GM21526 (cell line): ENCODE results near the gene CD38.
A peak's percentile ranks its signal among the peaks of the same experiment; 100 is the strongest.
"Not testable (repeated sequence)": the region's sequence is repeated elsewhere in the genome, so short reads cannot be mapped to it uniquely, and the experiment has no call there.

ENCODE experiments used
- ATAC-seq: cut with Tn5 transposase; IDR thresholded peaks from one replicate; pipeline ENCODE4 v1.9.1; 2021; ENCODE audit warnings: moderate library complexity; ENCODE audit not compliant: unreplicated experiment, low FRiP score

Gene CD38

DNA sequence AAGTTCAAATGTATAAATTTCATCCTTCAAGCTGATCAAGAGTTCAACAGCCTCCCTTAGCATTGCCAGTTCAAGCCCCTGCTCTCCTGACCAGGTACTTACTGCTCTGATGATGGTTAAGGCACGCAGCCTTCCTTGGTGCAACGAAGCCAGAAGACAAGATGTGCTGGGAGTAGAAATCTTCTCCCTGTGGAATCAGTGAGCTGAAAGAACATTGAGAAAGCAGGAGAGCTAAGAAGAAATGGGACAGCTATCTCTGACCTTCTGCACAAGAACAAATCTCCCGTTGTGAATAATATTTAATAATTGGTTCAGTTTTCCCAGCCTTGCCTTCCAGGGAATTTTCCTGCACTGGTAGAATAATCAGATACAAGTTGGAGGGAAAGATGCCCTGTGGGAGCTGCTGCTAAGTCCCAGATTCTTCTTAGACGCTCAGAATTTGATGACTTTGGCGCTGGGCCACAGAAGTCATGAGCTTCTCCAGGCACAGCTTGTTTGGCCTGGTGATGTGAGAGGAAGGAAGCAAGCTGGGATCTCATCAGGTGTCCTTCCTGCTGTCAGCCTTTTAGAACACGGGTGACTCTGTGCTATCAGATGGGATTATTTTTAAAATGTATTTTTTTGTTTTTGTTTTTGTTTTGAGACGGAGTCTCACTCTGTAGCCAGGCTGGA is 77.8 kb downstream of the CD38 start:
- no peak for ATAC-seq

DNA sequence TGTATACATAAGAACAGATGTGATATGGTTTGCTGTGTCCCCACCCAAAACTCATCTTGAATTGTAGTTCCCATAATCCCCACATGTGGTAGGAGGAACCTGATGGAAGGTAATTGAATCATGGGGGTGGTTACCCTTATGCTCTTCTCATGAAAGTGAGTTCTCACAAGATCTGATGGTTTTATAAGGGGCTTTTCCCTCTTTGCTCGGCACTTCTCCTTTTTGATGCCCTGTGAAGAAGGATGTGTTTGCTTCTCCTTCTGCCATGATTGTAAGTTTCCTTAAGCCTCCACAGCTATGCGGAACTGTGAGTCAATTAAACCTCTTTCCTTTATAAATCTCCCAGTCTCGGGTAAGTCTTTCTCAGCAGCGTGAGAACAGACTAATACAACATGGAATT is 83.1 kb downstream of the CD38 start:
- ATAC-seq: not testable (repeated sequence)

DNA sequence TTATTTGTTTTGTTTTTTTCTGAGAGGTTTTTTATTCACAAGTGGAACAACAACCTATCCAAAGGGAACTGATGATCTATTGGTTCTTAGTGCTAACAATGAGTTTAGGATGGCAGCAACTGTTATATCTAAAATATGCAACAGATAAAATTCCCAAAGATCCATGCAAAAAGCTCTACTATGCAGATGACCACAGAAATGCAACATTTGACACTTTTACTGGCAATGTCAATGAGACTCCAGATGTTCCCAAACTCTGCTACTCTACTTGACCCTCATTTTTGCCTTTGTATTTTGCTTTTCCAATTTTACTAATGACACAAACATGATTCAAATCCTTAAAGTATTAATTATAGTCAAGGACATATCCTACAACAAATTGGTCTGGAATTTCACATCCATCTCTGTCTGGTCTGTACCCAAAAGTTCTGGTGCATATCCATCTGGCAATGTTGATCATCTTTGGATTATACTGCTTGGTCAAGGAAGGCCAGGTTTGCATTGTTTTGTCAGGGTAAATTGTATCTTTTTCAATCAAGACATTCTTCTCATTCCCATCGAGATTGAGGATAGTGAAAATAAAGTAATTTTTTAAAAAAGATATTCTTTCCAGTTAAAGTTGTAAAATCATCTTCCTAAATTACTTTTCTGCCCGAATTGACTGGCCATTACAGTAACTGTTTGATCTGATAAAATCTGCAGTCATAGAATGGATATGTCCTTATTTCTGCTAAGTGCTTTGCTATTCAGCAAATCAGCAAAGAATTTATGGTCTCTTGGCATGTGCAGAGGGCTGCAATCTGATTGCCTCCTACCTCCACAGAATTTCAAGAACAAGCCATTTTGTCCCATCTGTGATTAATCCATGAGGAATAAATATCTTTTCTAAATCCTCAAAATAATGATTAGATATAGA is 86.8 kb downstream of the CD38 start:
- ATAC-seq: no peak

DNA sequence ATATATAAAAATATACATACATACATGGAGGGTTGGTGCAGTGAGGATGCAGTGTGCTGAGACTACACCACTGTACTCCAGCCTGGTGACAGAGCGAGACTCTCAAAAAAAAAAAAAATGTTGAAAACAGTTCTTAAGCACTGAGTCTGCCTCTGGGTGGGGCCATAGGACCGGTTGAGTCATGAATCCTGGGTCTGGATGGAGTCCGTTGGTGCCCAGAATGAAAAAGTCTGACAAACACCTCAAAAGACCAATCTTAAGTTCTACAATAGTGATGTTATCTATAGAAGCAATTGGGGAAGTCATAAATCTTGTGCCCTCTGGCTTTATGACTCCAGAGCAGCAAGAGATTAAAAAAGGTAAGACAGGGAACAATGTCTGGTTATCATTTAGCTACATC is 90.0 kb downstream of the CD38 start:
- no peak for ATAC-seq

DNA sequence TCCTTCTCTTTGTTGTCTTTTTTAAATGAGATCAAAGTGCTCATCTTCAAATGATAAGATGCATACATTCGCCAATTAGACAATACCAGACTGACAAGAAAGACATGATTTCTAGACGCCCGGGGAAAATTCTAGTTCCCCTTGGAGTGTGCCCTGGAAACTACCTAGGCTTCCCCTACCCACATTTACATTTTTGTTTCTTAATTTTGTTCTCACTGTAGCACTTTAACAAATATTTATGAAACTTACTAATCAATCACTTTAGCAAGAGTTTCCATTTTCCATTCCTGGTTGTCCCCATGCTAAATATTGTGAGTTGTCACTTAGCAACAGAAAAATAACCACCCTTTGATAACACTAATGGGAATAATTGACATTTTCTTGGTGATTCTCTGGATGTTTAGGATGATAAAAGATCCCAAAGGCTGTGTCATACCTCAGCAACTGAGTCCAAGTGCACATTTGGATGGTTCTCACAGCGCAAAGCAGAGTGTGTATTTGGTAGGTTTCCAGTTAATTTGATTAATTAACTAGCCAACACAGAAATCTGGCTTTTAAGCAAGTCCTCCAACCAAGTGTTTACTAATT is 90.8 kb downstream of the CD38 start:
- ATAC-seq: no peak

DNA sequence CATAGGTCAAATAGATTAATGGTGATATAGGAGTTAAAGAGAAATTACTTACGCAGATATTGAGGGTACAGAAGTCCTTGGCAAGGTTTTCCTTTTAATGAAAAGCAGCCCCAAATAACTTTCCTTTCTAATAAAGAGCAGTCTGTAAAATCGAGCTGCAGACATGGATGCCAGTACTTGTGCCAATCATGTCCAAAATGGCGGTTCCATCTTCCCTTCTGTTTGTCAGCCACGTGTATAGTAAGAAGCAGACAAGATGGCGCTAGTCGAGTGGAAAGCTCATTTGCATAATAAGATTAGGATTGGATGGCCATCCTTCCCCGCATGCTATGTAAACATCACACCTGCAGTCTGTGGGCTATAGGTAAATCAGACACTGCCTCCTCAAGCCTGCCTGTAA is 92.0 kb downstream of the CD38 start:
- no peak for ATAC-seq

DNA sequence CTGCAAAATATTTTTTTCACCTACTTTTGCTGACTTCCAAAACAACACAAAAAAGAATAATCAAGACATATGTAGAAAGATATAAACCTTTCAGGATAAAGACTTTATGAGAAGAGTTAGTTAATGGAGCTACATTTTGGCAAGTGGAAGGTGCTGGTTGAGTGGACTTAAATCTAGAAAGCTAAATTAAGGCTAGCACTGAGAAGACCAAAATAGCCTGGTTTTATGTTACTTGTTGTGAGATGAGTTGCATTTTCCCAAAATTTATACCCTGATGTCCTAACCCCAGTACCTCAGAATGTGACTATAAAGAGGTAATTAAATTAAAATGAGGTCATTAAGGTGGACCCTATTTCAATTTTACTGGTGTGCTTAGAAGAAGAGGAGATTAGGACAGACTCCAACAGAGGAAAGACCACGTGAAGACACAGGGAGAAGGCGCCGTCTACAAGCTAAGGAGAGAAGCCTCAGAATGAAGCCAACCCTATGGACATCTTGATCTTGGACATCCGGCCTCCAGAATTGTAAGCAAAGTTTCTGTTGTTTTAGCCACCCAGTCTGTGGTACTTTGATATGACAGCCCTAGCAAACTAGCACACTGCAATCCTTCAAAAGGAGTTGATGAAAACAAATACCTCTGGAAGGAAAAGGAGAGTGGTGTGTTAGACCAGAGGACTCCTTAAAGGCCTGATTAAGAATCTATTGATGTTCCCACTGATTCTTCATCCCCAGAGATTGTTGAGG is 93.0 kb downstream of the CD38 start:
- ATAC-seq: no peak

DNA sequence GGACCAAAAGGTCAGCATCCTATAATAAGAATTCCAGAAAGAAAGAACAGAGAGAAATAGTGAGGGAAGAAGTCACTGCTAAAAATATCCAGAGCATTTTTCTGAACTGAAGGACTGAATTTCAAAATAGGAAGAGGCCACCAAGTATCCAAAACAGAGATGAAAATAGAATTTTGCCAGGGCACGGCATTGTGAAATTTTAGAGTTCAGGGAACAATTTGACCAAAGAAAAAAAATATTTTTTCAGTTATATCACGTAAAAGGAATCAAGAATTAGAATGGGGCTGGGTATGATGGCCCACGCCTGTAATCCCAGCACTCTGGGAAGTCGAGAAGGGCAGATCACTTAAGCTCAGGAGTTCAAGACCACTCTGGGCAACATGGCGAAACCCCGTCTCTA is 95.0 kb downstream of the CD38 start:
- ATAC-seq: no peak

DNA sequence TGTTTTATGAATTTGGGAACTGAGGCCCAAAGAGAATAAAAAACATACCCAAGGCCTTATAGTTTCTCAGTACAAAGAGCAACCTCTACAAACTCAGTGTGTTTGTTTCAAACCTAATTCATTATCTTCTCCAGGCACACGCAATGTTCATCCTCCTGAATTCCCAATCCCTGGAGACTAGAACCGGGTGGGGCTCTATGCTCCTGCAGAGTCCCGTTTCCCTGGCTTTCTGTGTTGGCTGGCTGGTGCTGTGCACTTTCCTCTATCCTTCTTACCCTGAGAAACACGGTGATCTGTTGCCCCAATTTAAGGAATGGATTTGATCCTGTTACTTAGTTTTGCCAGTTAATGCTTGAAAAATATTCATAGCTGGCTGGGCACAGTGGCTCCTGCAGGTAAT is 96.5 kb downstream of the CD38 start:
- ATAC-seq: no peak

DNA sequence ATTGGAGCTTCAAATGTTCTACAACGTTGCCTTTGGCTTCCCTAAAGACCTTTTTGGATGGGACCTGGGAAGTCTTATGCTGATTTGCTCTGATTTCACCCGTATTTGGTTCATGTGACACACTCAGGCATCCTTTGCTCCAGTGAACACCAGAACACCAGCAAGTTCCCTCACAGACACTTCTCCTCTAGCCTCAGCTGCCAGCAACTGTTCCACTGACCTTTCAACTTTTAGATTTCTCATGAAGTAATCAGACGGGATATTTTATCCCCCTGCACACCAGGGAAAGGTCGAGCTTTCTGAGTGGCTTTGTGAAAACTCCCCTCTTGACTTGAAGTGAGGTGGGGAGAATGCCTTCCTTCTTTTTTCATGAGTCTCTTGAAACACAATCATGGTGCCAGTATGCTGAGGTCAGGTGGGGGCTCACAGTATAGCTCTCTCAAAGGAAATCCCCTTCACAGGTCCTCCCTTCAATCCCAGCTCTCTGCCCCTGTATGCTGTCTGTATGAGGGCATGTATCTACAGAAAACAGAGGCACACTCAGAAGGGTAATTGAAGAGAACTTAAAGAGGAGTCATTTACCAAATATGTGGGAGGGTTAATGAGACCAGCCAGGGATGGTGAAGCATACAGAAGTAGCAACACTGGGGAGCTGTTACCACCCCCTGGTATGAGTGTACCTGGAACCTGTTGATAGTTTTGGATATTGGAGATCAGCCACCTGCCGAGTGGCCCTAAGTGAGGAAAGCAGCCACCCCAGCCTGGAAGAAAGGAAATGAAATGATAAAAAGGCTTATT is 97.7 kb downstream of the CD38 start:
- no peak for ATAC-seq

DNA sequence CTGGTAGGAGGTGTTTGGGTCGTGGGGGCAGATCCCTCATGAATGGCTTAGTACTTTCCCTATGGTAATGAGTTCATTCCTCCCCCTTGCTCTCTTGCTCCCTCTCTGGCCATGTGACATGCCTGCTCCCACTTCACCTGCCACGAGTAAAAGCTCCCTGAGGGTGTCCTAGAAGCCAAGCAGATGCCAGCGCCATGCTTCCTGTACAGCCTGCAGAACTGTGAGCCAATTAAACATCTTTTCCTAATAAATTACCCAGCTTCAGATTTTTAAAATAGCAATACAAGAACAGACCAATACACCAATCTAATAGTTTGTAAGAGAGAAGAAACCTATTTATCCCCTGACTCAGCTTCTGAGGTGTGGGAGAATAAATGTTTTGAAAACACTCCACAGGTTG is 99.9 kb downstream of the CD38 start:
- ATAC-seq: no peak

DNA sequence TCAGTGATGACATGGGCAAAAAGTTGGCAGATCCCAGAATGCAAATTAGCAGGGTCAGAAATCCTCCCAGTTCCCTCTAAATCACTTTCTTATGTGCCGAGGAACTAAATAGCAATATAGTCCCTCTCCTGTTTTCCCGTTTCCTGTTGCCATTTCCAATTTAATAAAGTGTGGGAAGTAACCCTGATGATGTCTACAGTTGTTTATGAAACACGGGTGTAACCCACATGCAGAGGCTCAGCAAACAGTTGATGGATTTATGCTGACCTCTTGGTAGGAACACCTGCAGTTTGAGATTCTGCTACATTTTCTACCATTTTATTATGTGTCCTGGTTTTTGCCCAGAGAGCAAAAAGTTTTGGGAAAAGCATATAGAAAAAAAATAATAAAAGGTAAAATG is 103.7 kb downstream of the CD38 start:
- no peak for ATAC-seq

DNA sequence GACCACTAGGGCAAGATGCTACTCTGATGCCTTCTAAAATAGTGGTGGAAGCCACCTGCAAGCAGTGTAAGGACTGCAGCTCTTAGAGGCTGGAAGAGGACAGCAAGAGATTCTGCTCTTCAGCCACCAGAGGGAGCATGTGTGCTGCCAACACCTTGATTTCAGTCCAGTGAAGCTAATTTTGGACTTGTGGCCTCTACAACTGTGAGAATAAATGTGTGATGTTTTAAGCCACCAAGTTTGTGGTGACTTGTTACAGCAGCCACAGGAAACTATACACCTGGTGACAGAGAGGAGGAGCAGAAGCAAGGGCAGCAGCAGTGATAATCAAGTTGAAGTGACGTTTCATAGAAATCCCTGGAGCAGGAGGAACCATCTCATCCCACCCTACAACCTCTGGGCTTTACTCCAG is 104.6 kb downstream of the CD38 start:
- ATAC-seq: peak; percentile 95

DNA sequence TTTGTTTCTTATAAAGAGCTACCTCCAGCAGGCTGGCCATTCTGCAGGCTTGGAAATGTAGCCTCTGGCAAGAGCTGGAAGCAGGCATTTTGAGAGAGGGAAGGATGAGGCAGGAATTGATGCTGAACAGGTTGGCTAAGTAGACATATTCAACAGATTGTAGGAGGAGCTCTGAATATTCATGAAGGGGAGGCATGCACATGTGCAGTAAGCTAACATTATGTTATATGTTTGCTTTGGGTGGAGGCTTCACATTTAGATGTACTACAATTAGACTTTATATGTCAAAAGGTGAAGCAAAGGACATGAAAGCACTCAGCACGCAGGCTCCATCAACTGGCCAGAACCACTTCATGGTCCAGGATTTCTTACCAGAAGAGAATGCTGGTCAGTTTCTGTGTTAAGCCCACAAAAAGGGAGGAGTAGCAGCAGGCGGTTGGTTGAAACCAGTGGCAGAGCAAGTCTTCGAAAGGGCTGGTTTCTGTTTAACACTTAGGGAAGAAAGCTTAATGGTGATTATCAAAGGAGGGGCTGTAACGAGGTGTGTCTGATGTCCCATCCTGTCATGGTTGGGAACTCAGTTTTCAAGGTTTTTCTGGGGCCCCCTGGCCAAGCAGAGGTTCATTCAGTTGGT is 105.6 kb downstream of the CD38 start:
- ATAC-seq: no peak

DNA sequence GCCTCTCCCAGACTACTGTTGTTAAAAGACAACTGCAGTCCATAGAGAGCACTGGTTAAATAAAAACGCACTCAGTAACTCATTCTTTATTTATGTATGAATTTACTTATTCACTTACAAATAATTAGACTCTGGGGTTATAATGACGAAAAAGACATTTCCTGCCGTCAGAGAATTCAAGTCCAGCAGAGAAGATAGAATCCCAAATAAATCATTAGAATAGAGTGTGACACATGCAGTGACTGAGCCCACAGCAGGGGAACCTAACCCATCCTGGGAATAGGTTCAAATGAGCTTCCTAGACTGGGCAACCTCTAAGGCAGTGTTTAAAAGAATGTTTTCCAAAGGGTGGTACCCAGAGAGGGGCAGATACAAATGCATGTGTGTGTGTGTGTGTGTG is 106.5 kb downstream of the CD38 start:
- no peak for ATAC-seq

DNA sequence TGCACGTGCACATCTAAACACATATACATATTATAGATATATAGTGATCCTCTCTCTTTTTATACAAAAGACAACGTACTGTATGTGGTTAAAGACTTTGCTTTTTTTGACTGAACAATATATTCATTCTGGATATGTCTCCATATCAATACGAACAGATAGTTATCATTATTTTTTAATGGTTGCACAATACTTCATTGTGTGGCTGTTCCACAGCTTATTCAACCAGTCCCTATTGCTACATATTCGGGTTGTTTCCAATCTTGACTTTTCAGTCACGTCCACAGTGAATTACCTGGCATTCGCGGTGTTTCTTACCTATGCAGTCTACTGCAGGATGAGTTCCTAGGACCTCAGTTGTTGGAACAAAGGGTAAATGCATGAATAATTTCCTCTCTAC is 107.3 kb downstream of the CD38 start:
- no peak for ATAC-seq

DNA sequence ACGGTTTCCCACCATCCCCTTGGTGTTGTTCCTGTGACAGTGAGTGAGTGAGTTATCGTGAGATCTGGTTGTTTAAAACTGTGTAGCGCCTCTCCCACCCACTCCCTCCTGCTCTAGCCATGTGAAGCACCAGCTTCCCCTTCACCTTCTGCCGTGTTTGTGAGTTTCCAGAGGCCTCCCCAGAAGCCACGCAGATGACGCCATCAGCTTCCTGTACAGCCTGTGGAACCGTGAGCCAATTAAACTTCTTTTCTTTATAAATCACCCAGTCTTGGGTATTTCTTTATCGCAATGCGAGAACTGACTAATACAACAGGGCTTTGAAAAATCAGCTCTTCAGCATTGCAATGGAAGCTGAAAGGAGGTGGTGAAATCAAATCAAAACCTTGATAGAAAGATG is 110.4 kb downstream of the CD38 start:
- ATAC-seq: no peak

DNA sequence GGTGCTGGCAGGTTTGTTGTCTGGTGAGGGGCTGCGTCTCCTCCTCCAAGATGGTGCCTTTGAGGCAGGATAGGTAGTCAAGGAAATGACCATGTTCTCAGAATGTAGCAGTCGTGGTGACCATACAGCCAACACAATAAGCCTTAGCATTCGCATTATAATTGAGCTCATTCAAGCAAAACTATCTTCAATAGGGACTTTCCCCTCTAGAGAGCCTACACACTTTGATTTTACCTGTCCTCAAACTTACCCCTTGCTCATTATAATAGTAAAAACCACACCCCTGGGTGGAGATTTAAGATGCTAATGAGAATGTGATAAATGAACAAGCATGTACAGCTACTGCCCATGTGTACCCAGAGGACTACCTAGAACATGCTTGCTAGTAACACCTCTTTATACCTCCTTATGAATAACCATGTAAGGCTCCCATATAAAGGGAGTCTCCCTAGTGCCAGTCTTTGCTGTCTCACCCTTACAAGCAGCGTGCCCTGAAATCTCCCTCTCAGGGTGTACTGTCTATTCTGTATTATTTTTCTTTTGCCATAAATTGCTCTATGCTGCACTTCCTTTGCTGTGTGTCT is 112.2 kb downstream of the CD38 start:
- ATAC-seq: no peak

DNA sequence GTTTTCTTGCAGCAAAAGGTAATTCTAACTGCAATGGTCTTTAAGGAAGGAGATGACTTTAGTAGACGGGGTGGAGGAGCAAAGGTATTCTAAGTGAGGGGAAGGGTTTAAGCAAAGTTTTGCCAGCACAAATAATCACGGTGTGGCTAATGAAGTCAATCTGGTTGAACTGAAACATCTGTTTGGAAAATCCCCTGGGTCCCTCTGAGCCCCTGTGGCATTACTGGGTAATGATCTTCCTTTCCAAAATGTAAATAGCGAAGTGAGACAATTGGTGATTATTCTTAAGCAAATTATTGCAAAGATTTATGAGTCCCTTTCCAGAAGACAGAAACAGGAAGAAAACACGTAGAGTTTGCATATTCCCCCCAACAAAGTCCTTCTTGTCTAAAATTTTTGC is 113.2 kb downstream of the CD38 start:
- no peak for ATAC-seq
